ENCODE results near the gene PPP2R5D.

GRCh38 chr6:43007126-43007525, 22.8 kb downstream of the PPP2R5D start:
- TF ChIP-seq, protein P1, sequence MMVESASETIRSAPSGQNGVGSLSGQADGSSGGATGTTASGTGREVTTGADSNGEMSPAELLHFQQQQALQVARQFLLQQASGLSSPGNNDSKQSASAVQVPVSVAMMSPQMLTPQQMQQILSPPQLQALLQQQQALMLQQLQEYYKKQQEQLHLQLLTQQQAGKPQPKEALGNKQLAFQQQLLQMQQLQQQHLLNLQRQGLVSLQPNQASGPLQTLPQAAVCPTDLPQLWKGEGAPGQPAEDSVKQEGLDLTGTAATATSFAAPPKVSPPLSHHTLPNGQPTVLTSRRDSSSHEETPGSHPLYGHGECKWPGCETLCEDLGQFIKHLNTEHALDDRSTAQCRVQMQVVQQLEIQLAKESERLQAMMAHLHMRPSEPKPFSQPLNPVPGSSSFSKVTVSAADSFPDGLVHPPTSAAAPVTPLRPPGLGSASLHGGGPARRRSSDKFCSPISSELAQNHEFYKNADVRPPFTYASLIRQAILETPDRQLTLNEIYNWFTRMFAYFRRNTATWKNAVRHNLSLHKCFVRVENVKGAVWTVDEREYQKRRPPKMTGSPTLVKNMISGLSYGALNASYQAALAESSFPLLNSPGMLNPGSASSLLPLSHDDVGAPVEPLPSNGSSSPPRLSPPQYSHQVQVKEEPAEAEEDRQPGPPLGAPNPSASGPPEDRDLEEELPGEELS (CRISPR knock-in tag; IDR thresholded peaks at IDR 0.05), result no peak
- TF ChIP-seq GABPB1 (CRISPR knock-in tag; IDR thresholded peaks at IDR 0.05), result no peak

Data from WTC11 (cell line).